GM18951 (cell line): ENCODE data around the gene RELB.

Experiments used
- POLR2A ChIP-seq: IDR thresholded peaks from 4 replicates; pipeline ENCODE4 v1.6.1; 2011; ENCODE audit warnings: mild to moderate bottlenecking; ENCODE audit not compliant: insufficient read length, insufficient read depth; ENCODE audit errors: extremely low read depth
- in situ Hi-C: fragments of 300-500 bp; cut with MboI; formaldehyde crosslinking; loops from one replicate; pipeline ENCODE4 v1.12.0; 2022; ENCODE audit warnings: low sequenced_read_pairs, mixed read lengths, inconsistent platforms; ENCODE audit not compliant: unreplicated experiment

Gene RELB

GRCh38 chr19:45066921-45067661, 65.8 kb downstream of the RELB start:
- no peak for TF ChIP-seq POLR2A
- in situ Hi-C loops: no loop called here

GRCh38 chr19:45068041-45068440, 66.8 kb downstream of the RELB start:
- in situ Hi-C loops: no loop called here
- TF ChIP-seq POLR2A: no peak

GRCh38 chr19:45069056-45069455, 67.8 kb downstream of the RELB start:
- in situ Hi-C loops: no loop called here

GRCh38 chr19:45070214-45070613, 69.0 kb downstream of the RELB start:
- no peak for TF ChIP-seq POLR2A
- in situ Hi-C loops: no loop called here

More at GRCh38 chr19:45069056-45069455, 67.8 kb downstream of the RELB start:
- TF ChIP-seq POLR2A: peak; percentile 11

- in situ Hi-C loops: no loop called here
- TF ChIP-seq POLR2A: peak; percentile 33
Measured at GRCh38 chr19:45070861-45071544, 69.7 kb downstream of the RELB start.

- in situ Hi-C loops: no loop called here
- no peak for TF ChIP-seq POLR2A
Measured at GRCh38 chr19:45071545-45071938, 70.3 kb downstream of the RELB start.

GRCh38 chr19:45071969-45072790, 70.9 kb downstream of the RELB start:
- peak; percentile 3 for TF ChIP-seq POLR2A
- in situ Hi-C loops: no loop called here

- in situ Hi-C loops: no loop called here
- no peak for TF ChIP-seq POLR2A
Measured at GRCh38 chr19:45074744-45075300, 73.6 kb downstream of the RELB start.

GRCh38 chr19:45075301-45076028, 74.2 kb downstream of the RELB start:
- in situ Hi-C loops: no loop called here
- peak; percentile 72 for TF ChIP-seq POLR2A

GRCh38 chr19:45076029-45076850, 75.0 kb downstream of the RELB start, which contains the start of gene ZNF296:
Gene ZNF296 (minus strand): TSS chr19:45076478. CDS start chr19:45076373, 105 bp downstream.
- in situ Hi-C loops: no loop called here
- peak; percentile 98 for TF ChIP-seq POLR2A

- TF ChIP-seq POLR2A: no peak
- in situ Hi-C loops: no loop called here
Measured at GRCh38 chr19:45076851-45077730, 75.8 kb downstream of the RELB start.
